ENCODE results near the gene TFDP3.

TFDP3 gene, protein sequence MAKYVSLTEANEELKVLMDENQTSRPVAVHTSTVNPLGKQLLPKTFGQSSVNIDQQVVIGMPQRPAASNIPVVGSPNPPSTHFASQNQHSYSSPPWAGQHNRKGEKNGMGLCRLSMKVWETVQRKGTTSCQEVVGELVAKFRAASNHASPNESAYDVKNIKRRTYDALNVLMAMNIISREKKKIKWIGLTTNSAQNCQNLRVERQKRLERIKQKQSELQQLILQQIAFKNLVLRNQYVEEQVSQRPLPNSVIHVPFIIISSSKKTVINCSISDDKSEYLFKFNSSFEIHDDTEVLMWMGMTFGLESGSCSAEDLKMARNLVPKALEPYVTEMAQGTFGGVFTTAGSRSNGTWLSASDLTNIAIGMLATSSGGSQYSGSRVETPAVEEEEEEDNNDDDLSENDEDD

GRCh38 chrX:133218329-133218728 lies at the start of gene TFDP3:
Gene TFDP3 (minus strand): TSS chrX:133218354. CDS start chrX:133218259, 95 bp downstream.
- no peak for DNase-seq

GRCh38 chrX:133267621-133268020 lies 49.5 kb upstream of the TFDP3 start:
- DNase-seq: no peak

DNA sequence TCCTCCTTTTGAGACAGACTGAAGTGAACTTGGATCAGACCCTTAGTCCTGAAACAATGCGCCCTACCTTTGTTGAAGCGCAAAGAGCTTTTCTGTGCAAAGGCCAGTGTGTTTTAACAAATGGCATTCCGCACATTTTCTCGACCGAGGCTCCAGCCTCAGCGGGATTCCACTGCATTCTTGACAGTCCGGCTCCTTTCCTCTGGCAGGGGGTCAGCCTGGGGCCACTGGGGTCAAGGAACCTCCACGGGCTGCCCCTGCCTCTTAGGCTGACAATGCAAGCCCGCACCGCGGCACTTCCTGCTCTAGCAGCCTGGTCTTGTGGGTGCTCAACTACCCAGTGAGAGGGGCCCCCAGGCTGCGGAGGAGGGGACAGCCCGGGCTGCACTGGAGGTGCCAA lies 47.2 kb upstream of the TFDP3 start:
- DNase-seq: no peak

DNA sequence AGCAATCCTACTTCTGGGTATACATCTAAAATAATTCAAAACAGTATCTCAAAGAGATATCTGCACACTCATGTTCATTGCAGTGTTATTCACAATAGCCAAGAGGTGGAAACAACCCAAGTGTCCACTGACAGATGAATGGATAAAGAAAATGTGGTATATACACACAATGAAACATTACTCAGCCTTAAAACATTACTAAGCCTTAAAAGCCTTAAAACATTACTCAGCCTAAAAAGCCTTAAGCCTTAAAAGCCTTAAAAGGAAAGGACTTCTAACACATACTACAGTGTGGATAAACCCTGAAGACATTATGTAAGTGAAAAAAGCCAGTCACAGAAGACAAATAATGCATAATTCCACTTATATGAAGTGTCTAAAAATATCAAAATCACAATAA lies 40.3 kb upstream of the TFDP3 start:
- no peak for DNase-seq

DNA sequence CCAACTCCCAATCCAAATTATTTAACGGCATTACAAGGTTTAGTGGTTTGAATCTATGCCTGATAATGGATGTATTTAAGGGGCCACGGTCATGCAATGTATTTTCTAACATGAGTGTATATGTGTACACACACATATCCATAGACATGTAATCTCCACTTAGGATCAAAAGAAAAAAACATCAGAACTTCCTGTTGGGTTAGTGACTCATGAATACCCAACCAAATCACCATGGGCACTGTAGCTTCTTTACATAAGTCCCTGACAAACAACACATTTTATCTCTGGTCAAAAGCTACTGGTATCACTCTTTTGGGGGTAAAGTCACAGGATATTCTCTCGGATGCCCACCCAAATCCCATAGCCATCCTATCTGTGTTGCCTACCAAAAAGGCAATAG lies 36.5 kb upstream of the TFDP3 start:
- DNase-seq: no peak

GRCh38 chrX:133251204-133251603 lies 33.0 kb upstream of the TFDP3 start:
- no peak for DNase-seq

GRCh38 chrX:133250184-133251100 lies 32.3 kb upstream of the TFDP3 start:
- no peak for DNase-seq

- DNase-seq: no peak
These were observed 31.3 kb upstream of the TFDP3 start for GRCh38 chrX:133249266-133250058.

- DNase-seq: no peak
These were observed 30.0 kb upstream of the TFDP3 start for GRCh38 chrX:133248177-133248576.

GRCh38 chrX:133246921-133247320 lies 28.8 kb upstream of the TFDP3 start:
- DNase-seq: no peak

GRCh38 chrX:133235830-133236229 lies 17.7 kb upstream of the TFDP3 start:
- no peak for DNase-seq

GRCh38 chrX:133232331-133232730 lies 14.2 kb upstream of the TFDP3 start:
- no peak for DNase-seq

DNA sequence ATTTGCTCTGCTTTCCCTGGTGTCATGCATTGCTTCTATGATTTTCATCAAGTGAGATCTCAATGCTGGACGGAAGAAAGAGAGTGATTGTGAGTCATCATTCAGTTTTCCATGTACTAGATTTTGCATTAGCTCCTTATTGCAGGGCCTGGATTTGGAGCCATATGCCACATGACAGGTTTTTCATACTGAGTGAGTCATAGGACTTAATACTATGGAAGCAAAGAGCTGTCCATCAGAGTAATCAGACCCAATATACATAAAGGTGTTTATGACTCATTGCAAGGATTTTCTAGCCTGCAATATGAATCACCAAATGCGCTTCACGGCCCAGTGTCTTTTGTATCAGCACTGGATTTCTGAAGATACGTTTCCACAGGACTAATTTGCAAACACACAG lies 11.2 kb upstream of the TFDP3 start:
- DNase-seq: no peak

DNA sequence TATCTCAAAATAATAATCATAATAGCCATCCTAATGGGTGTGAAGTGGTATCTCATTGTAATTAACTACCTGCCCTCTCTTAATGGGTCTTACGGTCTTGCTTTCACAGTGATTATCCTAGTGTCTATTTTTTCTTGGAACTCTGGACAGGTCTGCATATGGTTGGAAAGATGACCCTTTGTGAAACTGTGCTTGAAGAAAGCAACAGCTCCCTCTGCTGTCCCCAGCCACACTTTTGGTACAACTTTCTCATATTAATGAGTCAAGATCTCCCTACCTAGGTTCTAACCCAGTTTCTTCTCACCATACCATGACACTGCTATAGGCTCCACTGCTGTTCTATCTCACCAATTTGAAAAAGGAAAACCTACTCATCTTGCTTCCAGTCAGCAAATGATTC lies 2.4 kb downstream of the TFDP3 start:
- no peak for DNase-seq

GRCh38 chrX:133215017-133215416 lies 3.1 kb downstream of the TFDP3 start:
- no peak for DNase-seq

- no peak for DNase-seq
These were observed 3.9 kb downstream of the TFDP3 start for GRCh38 chrX:133214301-133214700.

- no peak for DNase-seq
These were observed 5.0 kb downstream of the TFDP3 start for GRCh38 chrX:133213117-133213516.

DNA sequence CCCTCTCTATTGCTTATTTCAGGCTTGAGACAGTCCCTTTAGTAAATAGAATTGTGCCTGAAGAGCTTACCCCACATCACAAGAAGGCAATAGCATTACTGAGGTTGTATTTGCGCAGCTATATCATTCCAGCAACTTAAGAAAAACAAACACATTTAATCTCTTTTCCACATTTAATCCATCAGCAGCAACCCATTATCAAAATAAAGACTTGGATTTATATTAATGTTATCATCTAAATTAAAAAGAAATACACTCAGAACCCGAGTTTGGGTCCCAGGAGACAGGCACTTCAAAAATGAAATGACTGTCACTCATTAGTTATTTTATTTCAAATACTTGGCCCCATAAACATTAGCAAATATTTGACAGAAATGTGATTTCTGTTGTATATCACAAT lies 10.4 kb downstream of the TFDP3 start:
- DNase-seq: no peak

DNA sequence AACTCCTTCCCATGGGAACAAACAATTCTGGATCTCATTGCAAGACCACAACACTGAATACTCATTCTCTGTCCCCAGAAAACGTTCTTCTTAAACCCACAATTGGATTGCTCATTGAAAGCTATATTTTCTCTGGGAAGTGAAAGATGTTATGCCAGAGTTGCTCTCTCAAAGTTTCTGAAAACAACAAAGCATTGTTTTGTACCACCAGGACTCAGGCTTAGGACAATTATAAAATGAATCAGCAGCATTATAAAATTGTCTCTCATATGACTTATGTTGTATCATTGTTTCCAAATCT lies 26.5 kb downstream of the TFDP3 start:
- DNase-seq: no peak

DNA sequence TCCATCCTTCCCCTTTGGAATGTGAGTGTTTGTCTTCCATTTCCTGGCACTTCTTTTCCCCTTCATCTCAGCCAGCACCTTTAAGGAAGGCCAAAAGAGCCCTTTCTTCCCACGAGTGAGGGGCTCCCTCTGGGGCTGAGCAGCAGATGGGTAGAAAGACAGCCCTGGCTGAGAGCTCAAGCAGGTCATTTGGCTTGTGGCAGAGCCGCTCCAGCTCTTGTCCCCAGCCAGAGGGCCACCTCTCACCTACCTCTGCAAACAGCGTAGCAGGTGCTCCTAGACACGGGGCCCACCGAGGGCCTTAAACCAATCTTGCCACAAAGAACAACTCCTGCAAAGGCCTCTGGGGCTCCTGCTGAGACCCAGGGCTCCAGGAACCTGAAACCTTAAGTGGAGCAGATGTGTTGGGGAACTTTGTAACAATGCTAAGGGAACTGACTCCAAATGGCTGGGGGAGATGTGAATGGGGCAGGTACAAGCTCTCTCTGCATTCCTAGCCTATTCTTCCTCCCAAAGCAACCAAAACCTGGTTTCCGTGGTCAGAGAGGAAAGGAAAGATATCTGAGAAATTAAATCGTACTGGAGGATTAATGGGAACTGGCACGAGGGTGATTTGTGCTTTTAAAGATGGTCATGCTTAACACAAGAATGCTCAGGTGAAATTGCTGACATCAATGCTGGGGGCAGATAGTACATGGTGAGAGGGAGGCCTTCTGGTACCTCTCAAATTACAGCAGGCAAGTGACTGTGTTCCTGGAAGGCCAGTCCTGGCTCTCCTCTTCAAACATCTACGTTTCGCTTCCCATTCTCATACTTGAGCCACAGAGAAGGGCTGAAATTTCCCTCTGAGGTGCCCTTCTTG lies 27.0 kb downstream of the TFDP3 start:
- no peak for DNase-seq

DNA sequence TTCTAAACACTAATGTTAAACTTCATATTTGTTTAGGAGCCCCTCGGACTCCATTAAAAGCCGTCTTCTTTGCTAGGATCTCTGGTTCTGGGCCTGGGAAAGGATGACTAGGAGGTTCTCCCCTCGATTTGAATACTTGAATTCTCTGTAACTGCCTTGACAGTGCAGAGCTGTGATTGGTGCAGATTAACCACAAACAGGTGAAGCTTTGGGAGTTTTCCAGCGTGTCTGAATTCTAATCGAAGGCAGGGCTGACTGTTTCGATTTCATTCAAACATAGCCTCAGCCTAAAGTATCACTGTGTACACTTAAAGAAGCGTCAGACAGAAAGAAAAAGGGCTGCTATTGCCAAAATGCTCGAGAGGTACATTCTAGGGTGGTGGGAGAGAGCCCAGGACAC lies 29.0 kb downstream of the TFDP3 start:
- DNase-seq: no peak

GRCh38 chrX:133188631-133189030 lies 29.5 kb downstream of the TFDP3 start:
- no peak for DNase-seq
